Middle frontal gyrus (tissue), 1 donor: ENCODE data around the gene XRCC1.
"Not testable (repeated sequence)": the region's sequence is repeated elsewhere in the genome, so short reads cannot be mapped to it uniquely, and the experiment has no call there.

ENCODE experiments used
- DNase-seq: peaks from one replicate; pipeline ENCODE4 v3.0.0-alpha.2; 2015; ENCODE audit warnings: low spot score; ENCODE audit errors: extremely low spot score

The XRCC1 gene

GRCh38 chr19:43575955-43576878 lies 890 bp upstream of the XRCC1 start:
- no peak for DNase-seq

- DNase-seq, result no peak
Observed at GRCh38 chr19:43574424-43575155, 737 bp downstream of the XRCC1 start.

- no peak for DNase-seq
Observed at GRCh38 chr19:43572171-43572588, 3.1 kb downstream of the XRCC1 start.

GRCh38 chr19:43570174-43570791 lies 5.0 kb downstream of the XRCC1 start:
- DNase-seq, result no peak

GRCh38 chr19:43569657-43570056 lies 5.7 kb downstream of the XRCC1 start:
- no peak for DNase-seq

- no peak for DNase-seq
Observed at GRCh38 chr19:43564800-43565199, 10.5 kb downstream of the XRCC1 start.

GRCh38 chr19:43563816-43564457 lies 11.4 kb downstream of the XRCC1 start:
- DNase-seq, result no peak

GRCh38 chr19:43562698-43563241 lies 12.6 kb downstream of the XRCC1 start:
- peak; percentile 82 for DNase-seq

GRCh38 chr19:43562226-43562697 lies 13.1 kb downstream of the XRCC1 start:
- no peak for DNase-seq

- DNase-seq, result no peak
Observed at GRCh38 chr19:43561139-43561970, 14.0 kb downstream of the XRCC1 start.

GRCh38 chr19:43560687-43561086 lies 14.6 kb downstream of the XRCC1 start:
- no peak for DNase-seq

GRCh38 chr19:43555185-43555770 lies 20.0 kb downstream of the XRCC1 start:
- DNase-seq, result peak; percentile 78

GRCh38 chr19:43554317-43554895 lies 20.9 kb downstream of the XRCC1 start:
- DNase-seq, result no peak

GRCh38 chr19:43553656-43554055 lies 21.7 kb downstream of the XRCC1 start:
- no peak for DNase-seq

GRCh38 chr19:43552616-43553015 lies 22.7 kb downstream of the XRCC1 start:
- DNase-seq, result no peak

- DNase-seq, result no peak
Observed at GRCh38 chr19:43552198-43552450, 23.2 kb downstream of the XRCC1 start.

GRCh38 chr19:43551399-43552197 lies 23.7 kb downstream of the XRCC1 start:
- DNase-seq, result no peak

- DNase-seq, result no peak
Observed at GRCh38 chr19:43548706-43549105, 26.6 kb downstream of the XRCC1 start.

- DNase-seq, result not testable (repeated sequence)
Observed at GRCh38 chr19:43547926-43548325, 27.4 kb downstream of the XRCC1 start.
